Measurements from ENCODE around the gene OFD1. TPM values are rescaled to one million over a fixed set of nuclear protein-coding genes. Genes with fewer than 3 reads are reported as not detected.
A peak's percentile ranks its signal among the peaks of the same experiment; 100 is the strongest.
"Not testable (repeated sequence)": the region's sequence is repeated elsewhere in the genome, so short reads cannot be mapped to it uniquely, and the experiment has no call there.

OFD1 gene
- polyA plus RNA-seq, 2 donors: 19.5 to 47.6 TPM

- Histone ChIP-seq H3K36me3 (ENCODE audit: control insufficient read depth in 2 of 2, insufficient read depth in 2 of 2, low read length in 1 of 2) (no peaks in the 10 kb centered on the region), H3K27me3 (ENCODE audit: control insufficient read depth in 1 of 2, insufficient read depth in 2 of 2, low read length in 2 of 2) (no peaks in the 10 kb centered on the region), H3K9me3 (ENCODE audit: control insufficient read depth in 2 of 2, insufficient read depth in 1 of 2, low read depth in 1 of 2, low read length in 1 of 2) (no peaks in the 10 kb centered on the region), H3K27ac (ENCODE audit: low read depth in 2 of 2, low read length in 1 of 2) (no peak overlapping the region), H3K4me3 (ENCODE audit: low read depth in 1 of 2, low read length in 2 of 2) (no peak overlapping the region), H3K4me1 (ENCODE audit: control insufficient read depth in 2 of 2, insufficient read depth in 2 of 2, low read length in 1 of 2) (no peaks in the 10 kb centered on the region)
- WGBS, 2 donors: 85 to 86% methylated on average over 3 of the region's 3 CpGs
These were observed 15.2 kb upstream of the OFD1 start for GRCh38 chrX:13719192-13719856.

- WGBS, 2 donors: 79 to 84% methylated on average over 4 of the region's 4 CpGs
- Histone ChIP-seq H3K4me3 (ENCODE audit: low read depth in 1 of 2, low read length in 2 of 2) (no peak overlapping the region), H3K27ac (ENCODE audit: low read depth in 2 of 2, low read length in 1 of 2) (peak overlapping the region in 1 of 2 donors; percentile 67)
These were observed 13.2 kb upstream of the OFD1 start for GRCh38 chrX:13721371-13721770.

GRCh38 chrX:13721819-13722519, 12.6 kb upstream of the OFD1 start:
- H3K9me3 ChIP-seq (ENCODE audit: control insufficient read depth in 2 of 2, insufficient read depth in 1 of 2, low read depth in 1 of 2, low read length in 1 of 2): no peaks in the 10 kb centered on the region
- H3K27ac ChIP-seq (ENCODE audit: low read depth in 2 of 2, low read length in 1 of 2): peak overlapping the region in 1 of 2 donors; percentile 67
- H3K27me3 ChIP-seq (ENCODE audit: control insufficient read depth in 1 of 2, insufficient read depth in 2 of 2, low read length in 2 of 2): no peaks in the 10 kb centered on the region

More at GRCh38 chrX:13721371-13721770, 13.2 kb upstream of the OFD1 start:
- H3K36me3 ChIP-seq (ENCODE audit: control insufficient read depth in 2 of 2, insufficient read depth in 2 of 2, low read length in 1 of 2): no peaks in the 10 kb centered on the region
- no peaks in the 10 kb centered on the region for H3K4me1 ChIP-seq (ENCODE audit: control insufficient read depth in 2 of 2, insufficient read depth in 2 of 2, low read length in 1 of 2)
- no peaks in the 10 kb centered on the region for H3K27me3 ChIP-seq (ENCODE audit: control insufficient read depth in 1 of 2, insufficient read depth in 2 of 2, low read length in 2 of 2)
- no peaks in the 10 kb centered on the region for H3K9me3 ChIP-seq (ENCODE audit: control insufficient read depth in 2 of 2, insufficient read depth in 1 of 2, low read depth in 1 of 2, low read length in 1 of 2)

GRCh38 chrX:13724878-13725277, 9.7 kb upstream of the OFD1 start:
- not testable (repeated sequence) for H3K9me3 ChIP-seq (ENCODE audit: control insufficient read depth in 2 of 2, insufficient read depth in 1 of 2, low read depth in 1 of 2, low read length in 1 of 2); H3K27ac ChIP-seq (ENCODE audit: low read depth in 2 of 2, low read length in 1 of 2); H3K4me3 ChIP-seq (ENCODE audit: low read depth in 1 of 2, low read length in 2 of 2); H3K4me1 ChIP-seq (ENCODE audit: control insufficient read depth in 2 of 2, insufficient read depth in 2 of 2, low read length in 1 of 2); H3K27me3 ChIP-seq (ENCODE audit: control insufficient read depth in 1 of 2, insufficient read depth in 2 of 2, low read length in 2 of 2); H3K36me3 ChIP-seq (ENCODE audit: control insufficient read depth in 2 of 2, insufficient read depth in 2 of 2, low read length in 1 of 2)
- WGBS, 2 donors: 74 to 83% methylated on average over 9 of the region's 9 CpGs

More at GRCh38 chrX:13721819-13722519, 12.6 kb upstream of the OFD1 start:
- no peaks in the 10 kb centered on the region for H3K4me1 ChIP-seq (ENCODE audit: control insufficient read depth in 2 of 2, insufficient read depth in 2 of 2, low read length in 1 of 2)
- H3K4me3 ChIP-seq (ENCODE audit: low read depth in 1 of 2, low read length in 2 of 2): no peak overlapping the region
- WGBS, 2 donors: 27 to 55% methylated on average over 7 of the region's 7 CpGs
- no peaks in the 10 kb centered on the region for H3K36me3 ChIP-seq (ENCODE audit: control insufficient read depth in 2 of 2, insufficient read depth in 2 of 2, low read length in 1 of 2)

- H3K27me3 ChIP-seq (ENCODE audit: control insufficient read depth in 1 of 2, insufficient read depth in 2 of 2, low read length in 2 of 2); H3K27ac ChIP-seq (ENCODE audit: low read depth in 2 of 2, low read length in 1 of 2); H3K36me3 ChIP-seq (ENCODE audit: control insufficient read depth in 2 of 2, insufficient read depth in 2 of 2, low read length in 1 of 2); H3K9me3 ChIP-seq (ENCODE audit: control insufficient read depth in 2 of 2, insufficient read depth in 1 of 2, low read depth in 1 of 2, low read length in 1 of 2); H3K4me3 ChIP-seq (ENCODE audit: low read depth in 1 of 2, low read length in 2 of 2); H3K4me1 ChIP-seq (ENCODE audit: control insufficient read depth in 2 of 2, insufficient read depth in 2 of 2, low read length in 1 of 2): not testable (repeated sequence)
- 88 to 93% methylated on average over 2 of the region's 2 CpGs for WGBS, 2 donors
These were observed 8.0 kb upstream of the OFD1 start for GRCh38 chrX:13726583-13726982.

- H3K27me3 ChIP-seq (ENCODE audit: control insufficient read depth in 1 of 2, insufficient read depth in 2 of 2, low read length in 2 of 2); H3K9me3 ChIP-seq (ENCODE audit: control insufficient read depth in 2 of 2, insufficient read depth in 1 of 2, low read depth in 1 of 2, low read length in 1 of 2); H3K36me3 ChIP-seq (ENCODE audit: control insufficient read depth in 2 of 2, insufficient read depth in 2 of 2, low read length in 1 of 2); H3K27ac ChIP-seq (ENCODE audit: low read depth in 2 of 2, low read length in 1 of 2); H3K4me1 ChIP-seq (ENCODE audit: control insufficient read depth in 2 of 2, insufficient read depth in 2 of 2, low read length in 1 of 2); H3K4me3 ChIP-seq (ENCODE audit: low read depth in 1 of 2, low read length in 2 of 2): not testable (repeated sequence)
- 82 to 86% methylated on average over 1 of the region's 1 CpG for WGBS, 2 donors
These were observed 4.0 kb upstream of the OFD1 start for GRCh38 chrX:13730523-13730922.

- 59 to 65% methylated on average over 7 of the region's 7 CpGs for WGBS, 2 donors
- no peaks in the 10 kb centered on the region for H3K9me3 ChIP-seq (ENCODE audit: control insufficient read depth in 2 of 2, insufficient read depth in 1 of 2, low read depth in 1 of 2, low read length in 1 of 2)
- no peak overlapping the region for H3K27ac ChIP-seq (ENCODE audit: low read depth in 2 of 2, low read length in 1 of 2)
- H3K4me3 ChIP-seq (ENCODE audit: low read depth in 1 of 2, low read length in 2 of 2): no peak overlapping the region
- H3K4me1 ChIP-seq (ENCODE audit: control insufficient read depth in 2 of 2, insufficient read depth in 2 of 2, low read length in 1 of 2): no peaks in the 10 kb centered on the region
- no peaks in the 10 kb centered on the region for H3K36me3 ChIP-seq (ENCODE audit: control insufficient read depth in 2 of 2, insufficient read depth in 2 of 2, low read length in 1 of 2)
- H3K27me3 ChIP-seq (ENCODE audit: control insufficient read depth in 1 of 2, insufficient read depth in 2 of 2, low read length in 2 of 2): no peaks in the 10 kb centered on the region
These were observed 2.1 kb upstream of the OFD1 start for GRCh38 chrX:13732246-13733067.

GRCh38 chrX:13733506-13733905, 1.0 kb upstream of the OFD1 start:
- Histone ChIP-seq H3K27me3 (ENCODE audit: control insufficient read depth in 1 of 2, insufficient read depth in 2 of 2, low read length in 2 of 2) (no peaks in the 10 kb centered on the region), H3K4me1 (ENCODE audit: control insufficient read depth in 2 of 2, insufficient read depth in 2 of 2, low read length in 1 of 2) (no peaks in the 10 kb centered on the region), H3K4me3 (ENCODE audit: low read depth in 1 of 2, low read length in 2 of 2) (peak overlapping the region in 1 of 2 donors; percentile 88), H3K9me3 (ENCODE audit: control insufficient read depth in 2 of 2, insufficient read depth in 1 of 2, low read depth in 1 of 2, low read length in 1 of 2) (no peaks in the 10 kb centered on the region), H3K27ac (ENCODE audit: low read depth in 2 of 2, low read length in 1 of 2) (no peak overlapping the region), H3K36me3 (ENCODE audit: control insufficient read depth in 2 of 2, insufficient read depth in 2 of 2, low read length in 1 of 2) (no peaks in the 10 kb centered on the region)
- 6 to 35% methylated on average over 4 of the region's 4 CpGs for WGBS, 2 donors

- no peak overlapping the region for H3K27ac ChIP-seq (ENCODE audit: low read depth in 2 of 2, low read length in 1 of 2)
- no peak overlapping the region for H3K4me3 ChIP-seq (ENCODE audit: low read depth in 1 of 2, low read length in 2 of 2)
- H3K36me3 ChIP-seq (ENCODE audit: control insufficient read depth in 2 of 2, insufficient read depth in 2 of 2, low read length in 1 of 2): peaks cover 0 to 2% of the 10 kb centered on the region in 2 donors
- no peaks in the 10 kb centered on the region for H3K27me3 ChIP-seq (ENCODE audit: control insufficient read depth in 1 of 2, insufficient read depth in 2 of 2, low read length in 2 of 2)
- H3K4me1 ChIP-seq (ENCODE audit: control insufficient read depth in 2 of 2, insufficient read depth in 2 of 2, low read length in 1 of 2): no peaks in the 10 kb centered on the region
- 77 to 79% methylated on average over 6 of the region's 6 CpGs for WGBS, 2 donors
- H3K9me3 ChIP-seq (ENCODE audit: control insufficient read depth in 2 of 2, insufficient read depth in 1 of 2, low read depth in 1 of 2, low read length in 1 of 2): no peaks in the 10 kb centered on the region
These were observed 7.1 kb downstream of the OFD1 start for GRCh38 chrX:13741695-13742094.
